ENCODE measurements around the gene OR56A3.

The OR56A3 gene

DNA sequence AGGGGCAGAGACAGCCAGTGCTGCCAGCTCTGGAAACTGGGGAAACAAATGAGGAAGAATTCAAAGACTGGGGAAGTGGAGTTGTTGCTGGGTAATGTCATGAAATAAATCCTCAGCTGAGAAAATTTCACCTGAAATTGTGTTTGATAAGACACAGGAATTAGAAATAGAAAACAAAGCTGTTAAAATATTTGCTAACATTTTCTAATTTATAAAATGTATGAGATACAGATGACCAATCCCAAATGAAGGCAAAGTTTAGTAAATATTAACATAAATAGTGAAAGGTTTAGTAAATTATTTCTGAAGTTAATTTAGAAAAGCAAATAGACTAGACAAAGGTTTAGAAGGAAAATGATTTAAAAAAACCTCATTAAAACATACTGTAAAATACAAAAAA, 26.3 kb downstream of the OR56A3 start, which contains the start of gene OR56A5:
Gene OR56A5, minus strand, starts transcription at position 101 of the 400 bp plus-strand sequence. Its CDS starts 0 bp downstream, at position 101.
- in situ Hi-C loops (cut with MboI; ENCODE audit: low sequenced_read_pairs), result no loop called here

DNA sequence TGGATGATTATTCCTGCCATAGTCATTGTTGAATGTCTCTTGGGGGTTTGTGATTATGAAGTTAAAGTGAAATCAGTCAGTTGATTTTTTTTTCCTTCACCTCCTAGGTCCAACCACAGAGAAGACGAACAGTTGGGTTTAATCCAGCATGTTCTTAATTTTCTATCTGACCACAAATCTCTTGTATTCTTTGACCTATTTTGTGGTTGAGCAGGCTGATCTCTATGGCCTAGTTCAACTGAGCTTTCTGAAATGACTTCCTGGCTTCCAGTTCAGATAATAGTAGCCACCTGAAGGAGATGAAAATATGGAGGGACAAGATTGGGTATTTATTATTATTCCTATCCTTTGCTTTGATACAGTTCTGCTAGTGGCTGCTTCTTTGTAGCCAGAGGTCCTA, 31.5 kb downstream of the OR56A3 start:
- in situ Hi-C loops (cut with MboI; ENCODE audit: low sequenced_read_pairs), result no loop called here

GRCh38 chr11:5983443-5983842, 41.4 kb downstream of the OR56A3 start:
- in situ Hi-C loops (cut with MboI; ENCODE audit: low sequenced_read_pairs), result no loop called here

GRCh38 chr11:5986885-5987284, 44.8 kb downstream of the OR56A3 start, which contains the start of gene OR52L1:
TSS of gene OR52L1 (minus strand) at chr11:5986985. CDS start at chr11:5986930, 55 bp downstream.
- in situ Hi-C loops (cut with MboI; ENCODE audit: low sequenced_read_pairs), result no loop called here

DNA sequence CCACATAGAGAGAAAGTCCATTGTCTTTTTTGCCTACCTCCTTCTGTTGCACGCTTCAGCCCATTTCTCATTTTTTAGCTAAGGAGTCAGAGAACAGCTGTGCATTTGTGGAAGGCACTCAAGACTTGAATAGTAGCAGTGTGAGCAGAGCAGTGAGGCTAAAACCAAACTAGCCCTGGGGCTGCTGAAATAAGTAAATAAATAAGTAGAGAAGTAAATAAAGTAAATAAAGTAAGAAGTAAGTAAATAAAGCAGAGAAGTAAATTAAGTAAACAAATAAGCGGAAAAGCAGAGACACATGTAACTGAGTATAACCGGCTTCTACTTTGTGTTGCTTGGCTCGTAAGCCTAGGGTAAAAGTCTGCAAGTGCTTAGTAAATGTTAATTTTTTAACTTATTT, 47.2 kb downstream of the OR56A3 start:
- in situ Hi-C loops (cut with MboI; ENCODE audit: low sequenced_read_pairs), result no loop called here

DNA sequence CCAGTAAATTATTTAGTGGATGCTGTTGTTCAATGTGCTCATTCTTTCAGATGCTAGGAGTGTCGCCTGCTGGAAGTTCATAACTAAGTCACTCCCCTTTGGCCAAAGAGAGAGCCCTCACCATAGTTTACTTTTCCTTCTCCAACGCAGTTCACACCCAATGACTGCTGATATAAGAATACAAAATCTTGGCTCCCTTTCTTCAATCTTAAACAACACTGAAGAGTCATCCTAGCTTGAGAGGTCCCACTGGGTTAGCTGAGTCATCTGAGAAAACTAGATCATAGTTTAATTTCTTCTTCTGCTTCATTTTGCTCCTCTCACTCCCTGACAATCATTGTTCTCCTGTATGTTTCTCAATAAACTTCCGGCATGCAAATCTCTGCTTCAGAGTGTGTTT, 50.1 kb downstream of the OR56A3 start:
- in situ Hi-C loops (cut with MboI; ENCODE audit: low sequenced_read_pairs), result no loop called here

GRCh38 chr11:5992604-5993251, 50.7 kb downstream of the OR56A3 start:
- in situ Hi-C loops (cut with MboI; ENCODE audit: low sequenced_read_pairs), result no loop called here

GRCh38 chr11:5994791-5995190, 52.7 kb downstream of the OR56A3 start:
- in situ Hi-C loops (cut with MboI; ENCODE audit: low sequenced_read_pairs), result no loop called here
